VCaP (cell line): ENCODE results near the gene GXYLT2.

Experiments used
- H3K27ac ChIP-seq: fragments of 450-650 bp; 2 replicates; pipeline ENCODE4 v1.5.1; 2017
- CTCF ChIP-seq: fragments of 450-650 bp; conservative IDR thresholded peaks from 2 replicates; pipeline ENCODE4 v1.5.1; 2017; ENCODE audit warnings: mild to moderate bottlenecking, moderate library complexity

The GXYLT2 gene

GRCh38 chr3:72894976-72895552, 7.2 kb downstream of the GXYLT2 start:
- TF ChIP-seq CTCF: no peak
- no peak overlapping the region for H3K27ac ChIP-seq

GRCh38 chr3:72896996-72897757, 9.3 kb downstream of the GXYLT2 start:
- H3K27ac ChIP-seq: no peak overlapping the region
- TF ChIP-seq CTCF: no peak

GRCh38 chr3:72897758-72898007, 9.8 kb downstream of the GXYLT2 start:
- no peak overlapping the region for H3K27ac ChIP-seq
- TF ChIP-seq CTCF: no peak

GRCh38 chr3:72899349-72899765, 11.5 kb downstream of the GXYLT2 start:
- no peak for TF ChIP-seq CTCF
- no peak overlapping the region for H3K27ac ChIP-seq

GRCh38 chr3:72900048-72900447, 12.2 kb downstream of the GXYLT2 start:
- no peak for TF ChIP-seq CTCF
- H3K27ac ChIP-seq: no peak overlapping the region

GRCh38 chr3:72901840-72902239, 14.0 kb downstream of the GXYLT2 start:
- TF ChIP-seq CTCF: no peak
- H3K27ac ChIP-seq: no peak overlapping the region

GRCh38 chr3:72903004-72903403, 15.2 kb downstream of the GXYLT2 start:
- no peak overlapping the region for H3K27ac ChIP-seq
- TF ChIP-seq CTCF: no peak
